ENCODE measurements around the gene POP7.

Gene POP7

GRCh38 chr7:100679129-100679926, 26.6 kb upstream of the POP7 start:
- no peak for DNase-seq

- peak; percentile 5 for DNase-seq
Measured at GRCh38 chr7:100679927-100680575, 25.9 kb upstream of the POP7 start.

- DNase-seq = peak; percentile 23
Measured at GRCh38 chr7:100680576-100681271, 25.2 kb upstream of the POP7 start.

GRCh38 chr7:100681491-100682227, 24.3 kb upstream of the POP7 start:
- no peak for DNase-seq

- peak; percentile 43 for DNase-seq
Measured at GRCh38 chr7:100682228-100682741, 23.6 kb upstream of the POP7 start.

DNA sequence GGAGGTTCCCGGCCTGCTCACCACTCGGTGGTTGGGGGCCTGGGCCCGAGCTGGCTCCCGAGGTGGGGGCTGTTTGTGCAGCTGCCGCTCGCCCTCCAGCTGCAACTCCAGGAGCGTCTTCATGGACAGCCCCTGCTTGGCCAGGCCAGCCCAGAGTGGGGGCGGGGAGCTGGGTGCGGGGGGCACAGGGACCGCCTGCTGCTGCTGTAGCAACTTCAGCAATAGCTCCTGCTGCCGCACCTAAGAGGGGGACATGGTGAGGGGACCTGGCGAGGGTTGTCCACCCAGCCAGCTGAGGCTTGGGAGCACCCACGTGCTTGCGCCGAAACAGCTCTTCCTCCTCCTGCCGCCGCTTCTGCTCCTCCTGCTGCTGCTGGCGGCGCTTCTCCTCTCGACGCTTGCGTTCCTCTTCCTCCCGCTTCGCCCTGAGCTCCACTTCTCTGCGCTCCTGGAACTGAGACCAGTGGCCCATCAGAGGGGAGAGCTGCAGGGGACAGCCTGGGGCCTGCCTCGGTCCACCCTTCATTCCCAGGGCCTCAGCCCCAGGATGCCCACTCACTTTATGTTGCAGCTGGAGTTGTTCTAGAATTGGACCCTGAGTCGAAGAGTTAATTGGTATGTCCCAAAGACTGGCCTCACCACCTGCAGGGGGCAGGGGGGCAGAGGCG, 22.8 kb upstream of the POP7 start:
- DNase-seq = no peak

DNA sequence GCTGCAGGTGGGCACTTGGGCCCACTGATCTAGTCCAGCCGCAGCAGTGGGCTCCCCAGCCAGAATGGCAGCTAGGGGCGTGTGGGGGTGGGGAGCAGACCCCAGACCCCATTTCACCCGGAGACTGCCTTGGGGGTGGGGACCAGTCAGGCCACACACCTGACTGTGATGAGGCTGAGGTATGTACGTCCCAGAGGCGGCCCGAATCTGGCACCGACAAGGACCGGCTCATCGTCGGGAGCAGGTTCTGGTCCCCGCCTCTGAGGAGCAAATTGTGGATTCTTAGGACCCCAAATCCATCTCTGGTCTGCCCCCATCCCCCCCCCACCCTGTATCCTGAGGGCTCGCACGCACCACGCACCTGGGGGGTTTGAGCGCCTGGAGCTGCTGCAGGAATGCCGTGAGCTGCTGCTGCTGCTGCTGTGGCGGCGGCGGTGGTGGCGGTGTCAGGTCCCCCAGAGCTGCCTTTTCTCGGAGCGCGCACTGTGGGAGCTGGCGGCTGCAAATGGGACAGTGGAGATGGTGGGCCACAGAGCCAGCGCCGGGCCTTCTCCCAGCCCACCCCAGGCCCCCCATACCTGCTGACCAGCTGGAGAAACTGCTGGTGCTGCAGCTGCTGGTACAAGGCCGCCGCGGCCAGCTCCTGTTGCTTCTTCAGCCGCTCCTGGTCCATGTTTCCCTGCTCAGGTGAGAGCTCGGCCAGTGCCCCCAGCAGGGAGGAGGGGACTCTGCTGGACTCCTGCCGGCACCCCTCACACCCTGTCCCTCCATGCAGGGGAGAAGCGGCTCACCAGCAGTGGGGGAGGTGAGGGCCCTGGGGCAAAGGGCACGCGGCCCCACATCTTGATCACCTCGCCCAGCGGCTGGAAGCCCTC, 22.0 kb upstream of the POP7 start:
- no peak for DNase-seq

GRCh38 chr7:100684534-100685042, 21.3 kb upstream of the POP7 start:
- DNase-seq = no peak

- no peak for DNase-seq
Measured at GRCh38 chr7:100685049-100685605, 20.8 kb upstream of the POP7 start.

GRCh38 chr7:100685631-100686145, 20.2 kb upstream of the POP7 start:
- DNase-seq = no peak

DNA sequence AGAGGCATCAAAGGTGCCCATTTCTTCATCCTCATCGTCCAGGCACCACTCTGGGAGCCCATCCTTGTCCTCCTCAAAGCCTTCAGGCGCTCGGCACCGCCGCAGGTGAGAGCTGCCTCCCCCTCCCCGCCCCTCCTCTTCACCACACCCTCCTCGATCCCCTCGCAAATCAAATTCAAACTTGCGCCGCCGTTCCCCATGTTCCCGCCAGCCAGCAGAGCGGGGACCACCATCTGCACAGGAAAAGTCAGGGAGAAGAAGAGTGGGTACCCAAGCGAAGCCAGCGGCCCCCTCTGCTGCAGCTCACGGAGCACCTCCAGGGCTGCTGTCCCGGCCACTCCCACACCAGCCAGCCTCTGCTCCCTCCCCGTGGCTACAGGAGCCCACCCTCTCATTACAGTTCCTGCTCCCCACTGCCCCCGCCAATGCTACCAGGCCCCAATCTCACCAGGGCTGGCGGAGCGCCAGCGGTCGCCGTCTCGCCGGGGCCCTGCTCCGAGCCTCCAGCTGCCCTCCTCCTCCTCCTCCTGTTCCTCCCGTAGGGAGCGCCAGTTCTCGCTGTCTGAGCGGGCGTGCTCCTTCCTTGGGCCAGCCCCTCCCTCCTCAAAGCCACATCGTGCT, 19.6 kb upstream of the POP7 start:
- DNase-seq = no peak

DNA sequence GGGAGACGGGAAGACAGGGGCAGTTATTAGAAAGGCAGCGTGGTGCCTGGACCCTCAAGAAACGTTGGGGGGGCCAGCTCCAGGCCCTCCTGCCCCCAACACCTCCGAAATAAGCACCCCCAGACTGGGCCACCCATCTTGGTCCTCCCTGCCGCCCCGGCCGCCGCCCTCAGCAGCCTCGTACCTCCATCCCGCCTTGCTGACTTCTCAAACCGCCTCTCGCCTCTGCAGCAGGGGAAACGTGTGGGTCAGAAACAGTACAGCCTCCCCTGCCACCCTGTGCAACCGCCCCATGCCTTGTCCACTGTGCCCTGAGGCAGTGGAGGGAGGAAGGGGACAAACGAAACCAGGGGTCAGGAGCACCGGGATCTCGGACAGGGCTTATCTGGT, 19.1 kb upstream of the POP7 start:
- DNase-seq = no peak

- DNase-seq = no peak
Measured at GRCh38 chr7:100687261-100687660, 18.7 kb upstream of the POP7 start.

- no peak for DNase-seq
Measured at GRCh38 chr7:100687751-100688300, 18.1 kb upstream of the POP7 start.

GRCh38 chr7:100688326-100688860, 17.5 kb upstream of the POP7 start:
- no peak for DNase-seq

- no peak for DNase-seq
Measured at GRCh38 chr7:100689230-100690135, 16.4 kb upstream of the POP7 start.

DNA sequence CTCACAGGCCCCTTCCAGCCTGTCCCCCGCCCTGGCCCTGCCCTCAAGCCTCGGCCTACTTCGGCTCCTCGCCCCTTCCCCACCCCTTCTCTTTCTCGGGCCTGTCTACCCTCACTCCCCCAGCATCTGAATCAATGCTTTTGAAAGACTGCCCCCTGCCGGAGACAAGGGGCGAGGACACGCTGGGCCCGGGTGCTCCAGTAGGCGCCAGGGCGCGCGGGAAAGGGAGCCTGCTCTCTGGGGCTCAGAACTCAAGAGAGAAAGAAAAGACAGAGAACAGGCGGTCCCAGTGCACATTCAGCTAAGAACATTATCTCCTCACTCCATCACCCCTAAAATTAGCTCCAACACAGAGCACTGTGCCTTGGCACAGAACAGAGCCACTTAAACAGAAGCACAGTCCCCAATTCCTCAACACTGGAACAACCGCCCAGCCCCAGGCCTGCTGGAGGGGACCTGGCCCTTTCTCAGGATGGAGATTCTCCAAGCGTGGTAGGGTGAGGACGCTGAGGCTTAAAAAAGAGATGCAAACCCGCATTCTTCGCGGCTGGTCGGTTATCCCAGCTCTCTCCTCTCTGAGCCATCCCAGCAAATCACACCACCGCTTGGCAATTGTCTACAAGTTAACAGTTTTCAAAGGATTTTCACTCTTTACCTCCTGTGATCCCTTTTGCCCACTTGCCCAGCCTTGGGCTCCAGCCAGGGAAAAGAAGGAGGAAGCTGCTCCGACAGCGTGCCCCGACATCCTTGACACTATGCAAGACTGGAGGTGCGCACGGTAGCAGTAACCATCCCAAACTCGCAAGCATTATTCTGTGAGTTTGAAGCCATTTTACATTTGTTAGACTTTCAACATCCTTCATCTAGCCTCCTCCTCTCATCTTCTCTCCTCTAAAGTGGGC, 14.0 kb upstream of the POP7 start:
- DNase-seq = peak; percentile 89

Measured in stimulated activated CD4-positive, alpha-beta T cell treated with anti-CD3 and anti-CD28 coated beads, Interleukin-15, amount 100 ng/mL, for 24 hours (primary cell).